ENCODE measurements around the gene CD79B. TPM values are rescaled to one million over a fixed set of nuclear protein-coding genes. Genes with fewer than 3 reads are reported as not detected.

The CD79B gene
- total and polyA plus RNA-seq, 9 of the 15 experiments (the other 6 are each of a cell fraction or from before 2014, with no cell fraction given) = 0.15 to 0.62 (median 0.44) TPM; not detected in 2

- TF ChIP-seq ZBTB40 (IDR thresholded peaks at IDR 0.05) = no peak
- no peak for TF ChIP-seq ZBTB40 (CRISPR knock-in tag; IDR thresholded peaks at IDR 0.05)
Measured at GRCh38 chr17:63956296-63956920, 24.3 kb upstream of the CD79B start (continued).
